AG10803 (cell line): Measurements from ENCODE around the gene DEF6.

Experiments used
- DNase-seq: peaks from one replicate; pipeline ENCODE4 v3.0.0; 2010; ENCODE audit warnings: low read depth
- H3K4me3 ChIP-seq: 2 replicates; pipeline ENCODE4 v1.5.1; 2011; ENCODE audit warnings: mild to moderate bottlenecking, low read length, control low read depth
- TF ChIP-seq, protein P1 (sequence below): conservative IDR thresholded peaks from 2 replicates; pipeline ENCODE4 v1.5.1; 2011; ENCODE audit warnings: mild to moderate bottlenecking, low read length, control low read depth, inconsistent platforms

DEF6 gene

GRCh38 chr6:35360349-35361138 lies 62.9 kb downstream of the DEF6 start:
- TF ChIP-seq, protein P1, sequence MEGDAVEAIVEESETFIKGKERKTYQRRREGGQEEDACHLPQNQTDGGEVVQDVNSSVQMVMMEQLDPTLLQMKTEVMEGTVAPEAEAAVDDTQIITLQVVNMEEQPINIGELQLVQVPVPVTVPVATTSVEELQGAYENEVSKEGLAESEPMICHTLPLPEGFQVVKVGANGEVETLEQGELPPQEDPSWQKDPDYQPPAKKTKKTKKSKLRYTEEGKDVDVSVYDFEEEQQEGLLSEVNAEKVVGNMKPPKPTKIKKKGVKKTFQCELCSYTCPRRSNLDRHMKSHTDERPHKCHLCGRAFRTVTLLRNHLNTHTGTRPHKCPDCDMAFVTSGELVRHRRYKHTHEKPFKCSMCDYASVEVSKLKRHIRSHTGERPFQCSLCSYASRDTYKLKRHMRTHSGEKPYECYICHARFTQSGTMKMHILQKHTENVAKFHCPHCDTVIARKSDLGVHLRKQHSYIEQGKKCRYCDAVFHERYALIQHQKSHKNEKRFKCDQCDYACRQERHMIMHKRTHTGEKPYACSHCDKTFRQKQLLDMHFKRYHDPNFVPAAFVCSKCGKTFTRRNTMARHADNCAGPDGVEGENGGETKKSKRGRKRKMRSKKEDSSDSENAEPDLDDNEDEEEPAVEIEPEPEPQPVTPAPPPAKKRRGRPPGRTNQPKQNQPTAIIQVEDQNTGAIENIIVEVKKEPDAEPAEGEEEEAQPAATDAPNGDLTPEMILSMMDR = no peak
- no peak overlapping the region for H3K4me3 ChIP-seq
- DNase-seq = peak; percentile 56

DNA sequence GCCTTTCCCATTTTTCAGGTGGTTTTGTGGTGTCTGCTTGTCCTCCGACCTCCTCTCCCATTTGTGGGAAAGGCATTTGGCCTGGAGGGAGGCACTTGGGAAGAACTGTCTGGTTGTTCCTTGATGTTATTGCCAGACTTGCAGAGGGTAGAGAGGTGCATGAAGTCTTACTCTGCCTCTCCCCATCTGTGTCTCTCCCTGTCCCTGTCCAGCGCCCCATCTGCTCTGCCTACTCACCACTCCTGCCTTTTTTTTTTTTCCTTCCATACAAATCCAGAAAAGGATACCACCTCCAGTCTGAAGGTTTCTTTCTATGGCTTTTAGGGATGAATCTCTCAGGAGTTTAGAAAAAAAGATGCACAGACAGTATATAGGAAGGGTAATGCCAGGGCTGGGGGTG lies 64.6 kb downstream of the DEF6 start:
- no peak for DNase-seq
- TF ChIP-seq, protein P1 = no peak
- no peak overlapping the region for H3K4me3 ChIP-seq

GRCh38 chr6:35363293-35363750 lies 65.7 kb downstream of the DEF6 start:
- peak; percentile 65 for DNase-seq
- no peak overlapping the region for H3K4me3 ChIP-seq

GRCh38 chr6:35365594-35366203 lies 68.1 kb downstream of the DEF6 start:
- TF ChIP-seq, protein P1 = no peak
- no peak for DNase-seq
- no peak overlapping the region for H3K4me3 ChIP-seq

More at GRCh38 chr6:35363293-35363750, 65.7 kb downstream of the DEF6 start:
- TF ChIP-seq, protein P1 = no peak

DNA sequence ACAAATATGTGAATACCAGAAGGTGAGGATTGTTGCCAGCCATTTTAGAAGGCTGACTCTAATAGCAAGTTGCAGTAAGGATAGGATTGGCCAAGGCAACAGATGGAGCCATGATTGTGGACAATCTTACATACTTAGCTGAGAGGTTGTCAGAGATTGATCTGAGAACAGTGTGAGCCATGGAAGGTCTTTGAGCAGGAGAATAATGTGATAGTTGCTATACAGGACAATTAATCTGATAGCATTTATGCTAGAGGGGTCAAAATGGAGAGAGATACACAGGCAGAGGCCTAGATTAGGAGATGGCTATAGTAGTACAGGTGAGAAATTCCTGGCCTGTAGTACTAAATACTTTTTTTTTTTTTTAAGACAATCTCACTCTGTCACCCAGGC lies 68.6 kb downstream of the DEF6 start:
- no peak for DNase-seq
- TF ChIP-seq, protein P1 = no peak
- no peak overlapping the region for H3K4me3 ChIP-seq

DNA sequence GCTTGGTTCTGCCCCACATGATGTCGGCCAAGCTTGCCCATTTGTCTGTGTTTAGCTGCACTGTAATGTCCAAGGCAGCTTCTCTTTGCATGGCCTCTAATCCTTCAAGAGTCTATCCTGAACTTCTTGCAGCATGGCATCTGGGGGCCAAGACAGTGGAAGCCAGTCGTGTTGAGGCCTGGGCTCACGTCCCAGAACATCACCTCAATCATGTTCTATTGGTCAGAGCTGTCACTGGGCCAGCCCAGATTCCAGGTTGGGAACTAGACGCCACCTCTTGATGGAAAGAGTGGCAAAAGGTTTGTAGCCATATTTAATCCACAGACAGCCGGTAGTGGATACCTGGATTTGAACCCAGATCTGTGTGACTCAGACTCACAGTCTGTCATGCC lies 70.0 kb downstream of the DEF6 start:
- no peak overlapping the region for H3K4me3 ChIP-seq
- TF ChIP-seq, protein P1 = no peak
- DNase-seq = no peak
